NT2/D1 (cell line): Measurements from ENCODE around the gene VPS39.

ENCODE experiments used
- DNase-seq: peaks from one replicate; pipeline ENCODE4 v3.0.0-alpha.2; 2011; ENCODE audit warnings: low read depth, low spot score
- H3K27me3 ChIP-seq: 2 replicates; pipeline ENCODE4 v1.6.0; 2011; ENCODE audit warnings: mild to moderate bottlenecking; ENCODE audit not compliant: insufficient read length, insufficient read depth
- H3K36me3 ChIP-seq: 2 replicates; pipeline ENCODE4 v1.6.1; 2011; ENCODE audit warnings: mild to moderate bottlenecking, low read length, mixed read lengths; ENCODE audit not compliant: insufficient read depth, insufficient read length
- H3K4me1 ChIP-seq: 2 replicates; pipeline ENCODE4 v1.5.1; 2011; ENCODE audit not compliant: insufficient read depth, insufficient read length
- H3K4me3 ChIP-seq: 2 replicates; pipeline ENCODE4 v1.5.1; 2011; ENCODE audit warnings: low read depth; ENCODE audit not compliant: insufficient read length
- H3K9ac ChIP-seq: 2 replicates; pipeline ENCODE4 v1.6.0; 2011; ENCODE audit warnings: low read depth; ENCODE audit not compliant: insufficient read length
- H3K9me3 ChIP-seq: 2 replicates; pipeline ENCODE4 v1.5.1; 2011; ENCODE audit warnings: mild to moderate bottlenecking, low read length; ENCODE audit not compliant: insufficient read depth
- SUZ12 ChIP-seq: IDR thresholded peaks from 2 replicates; pipeline ENCODE4 v1.6.1; 2011; ENCODE audit not compliant: insufficient read length, insufficient read depth; ENCODE audit errors: extremely low read depth
- YY1 ChIP-seq: IDR thresholded peaks from 2 replicates; pipeline ENCODE4 v1.6.1; 2011; ENCODE audit not compliant: insufficient read length, insufficient read depth
- ZNF274 ChIP-seq: IDR thresholded peaks from 2 replicates; pipeline ENCODE4 v1.6.1; 2011; ENCODE audit warnings: mild to moderate bottlenecking, low read depth, low read length

Gene VPS39

GRCh38 chr15:42171122-42171521, 37.0 kb downstream of the VPS39 start:
- no peak for DNase-seq
- Histone ChIP-seq H3K27me3 (no peaks in the 10 kb centered on the region), H3K9ac (no peak overlapping the region), H3K36me3 (peaks cover 59% of the 10 kb centered on the region), H3K4me1 (no peaks in the 10 kb centered on the region), H3K4me3 (no peak overlapping the region), H3K9me3 (no peaks in the 10 kb centered on the region)
- TF ChIP-seq YY1 (no peak), ZNF274 (no peak), SUZ12 (no peak)

GRCh38 chr15:42166225-42166940, 41.7 kb downstream of the VPS39 start:
- H3K4me1 ChIP-seq = no peaks in the 10 kb centered on the region
- H3K27me3 ChIP-seq = no peaks in the 10 kb centered on the region
- H3K4me3 ChIP-seq = no peak overlapping the region
- no peaks in the 10 kb centered on the region for H3K9me3 ChIP-seq
- no peak for TF ChIP-seq SUZ12
- no peak for DNase-seq
- no peak overlapping the region for H3K9ac ChIP-seq
- peaks cover 82% of the 10 kb centered on the region for H3K36me3 ChIP-seq

GRCh38 chr15:42165106-42165505, 43.0 kb downstream of the VPS39 start:
- H3K36me3 ChIP-seq = peaks cover 89% of the 10 kb centered on the region
- DNase-seq = no peak

GRCh38 chr15:42163947-42164550, 44.1 kb downstream of the VPS39 start:
- DNase-seq = no peak

More at GRCh38 chr15:42165106-42165505, 43.0 kb downstream of the VPS39 start:
- Histone ChIP-seq H3K9ac (no peak overlapping the region), H3K27me3 (no peaks in the 10 kb centered on the region), H3K4me3 (no peak overlapping the region), H3K4me1 (no peaks in the 10 kb centered on the region), H3K9me3 (no peaks in the 10 kb centered on the region)
- TF ChIP-seq YY1 = no peak
- TF ChIP-seq SUZ12 = no peak
- TF ChIP-seq ZNF274 = no peak

GRCh38 chr15:42163291-42163690, 44.8 kb downstream of the VPS39 start:
- DNase-seq = no peak
- no peak for TF ChIP-seq ZNF274
- TF ChIP-seq YY1 = no peak
- TF ChIP-seq SUZ12 = no peak
- no peak overlapping the region for H3K4me3 ChIP-seq
- peaks cover 97% of the 10 kb centered on the region for H3K36me3 ChIP-seq
- no peaks in the 10 kb centered on the region for H3K27me3 ChIP-seq
- no peaks in the 10 kb centered on the region for H3K9me3 ChIP-seq
- H3K9ac ChIP-seq = no peak overlapping the region
- no peaks in the 10 kb centered on the region for H3K4me1 ChIP-seq

More at GRCh38 chr15:42163947-42164550, 44.1 kb downstream of the VPS39 start:
- Histone ChIP-seq H3K4me3 (no peak overlapping the region), H3K9ac (no peak overlapping the region), H3K36me3 (peaks cover 95% of the 10 kb centered on the region), H3K27me3 (no peaks in the 10 kb centered on the region), H3K4me1 (no peaks in the 10 kb centered on the region), H3K9me3 (no peaks in the 10 kb centered on the region)
- no peak for TF ChIP-seq SUZ12
- TF ChIP-seq YY1 = no peak
- TF ChIP-seq ZNF274 = no peak

GRCh38 chr15:42160136-42160535, 48.0 kb downstream of the VPS39 start:
- Histone ChIP-seq H3K27me3 (no peaks in the 10 kb centered on the region), H3K4me1 (peaks cover 6% of the 10 kb centered on the region), H3K9ac (no peak overlapping the region), H3K36me3 (peaks cover 67% of the 10 kb centered on the region), H3K9me3 (no peaks in the 10 kb centered on the region), H3K4me3 (no peak overlapping the region)
- TF ChIP-seq ZNF274 = no peak
- no peak for TF ChIP-seq YY1
- no peak for TF ChIP-seq SUZ12
- DNase-seq = no peak

GRCh38 chr15:42159381-42160015, 48.6 kb downstream of the VPS39 start:
- Histone ChIP-seq H3K9ac (no peak overlapping the region), H3K4me3 (no peak overlapping the region), H3K9me3 (no peaks in the 10 kb centered on the region), H3K27me3 (no peaks in the 10 kb centered on the region), H3K4me1 (peaks cover 8% of the 10 kb centered on the region), H3K36me3 (peaks cover 60% of the 10 kb centered on the region)
- no peak for DNase-seq
- no peak for TF ChIP-seq ZNF274
- TF ChIP-seq SUZ12 = no peak
- TF ChIP-seq YY1 = no peak
